Inflammatory macrophage (primary cell): ENCODE results near the gene VCPKMT.
A peak's percentile ranks its signal among the peaks of the same experiment; 100 is the strongest.

Experiments
- DNase-seq, 2 donors: peaks; one replicate each; pipeline ENCODE4 v3.0.0-alpha.2; 2020 to 2022
- total RNA-seq, 18 experiments: gene quantifications; one replicate each; lab custom pipeline; 2026; ENCODE audit warnings: mixed read lengths in 6 of 18, inconsistent platforms in 2 of 18; lab: John Stamatoyannopoulos, UW

The VCPKMT gene
- 6.2 to 12.3 (median 8.3) reads per million in 18 experiments for total RNA-seq

DNA sequence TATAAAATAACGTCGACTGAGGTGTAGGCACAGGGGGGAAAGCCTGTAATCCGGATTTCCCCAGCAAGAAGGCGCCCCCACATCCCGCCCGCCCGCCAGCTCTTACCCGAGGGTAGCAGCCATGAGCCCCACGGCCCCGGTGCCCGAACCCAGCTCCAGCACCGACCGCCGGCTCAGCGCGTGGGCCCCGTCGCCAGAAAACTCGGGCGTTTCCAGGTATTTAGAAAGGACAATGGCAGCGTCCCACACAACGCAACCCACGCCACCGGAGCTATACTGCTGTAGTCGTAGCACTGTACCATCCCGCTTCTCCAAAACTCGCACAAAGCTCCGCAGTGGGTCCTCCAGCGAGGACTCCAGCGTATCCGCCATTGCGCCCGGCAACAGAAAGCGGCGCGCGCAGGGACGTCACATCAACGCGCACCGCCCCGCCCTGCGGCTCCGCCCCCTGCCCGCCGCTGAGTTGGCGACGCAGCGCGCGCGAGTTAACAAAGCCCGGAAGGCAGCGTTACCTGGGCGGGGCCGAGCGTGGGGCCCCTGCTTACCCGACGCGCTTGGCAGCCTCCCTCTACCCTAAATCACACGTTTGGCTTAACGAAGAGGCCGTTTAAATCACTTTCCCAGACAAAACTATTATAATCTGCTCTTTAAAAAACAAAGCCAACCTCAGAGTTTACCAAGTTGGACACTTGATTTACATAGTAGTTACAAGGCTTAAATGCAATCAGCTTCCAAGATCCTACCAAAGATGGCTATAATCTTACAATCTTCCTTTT, at the start of gene VCPKMT:
Gene VCPKMT, minus strand, starts transcription at position 392 of the 776 bp plus-strand sequence. Its CDS starts 20 bp downstream, at position 372.
- DNase-seq: peak; percentile 93 to 95

GRCh38 chr14:50156111-50156510, 39.7 kb upstream of the VCPKMT start:
- no peak for DNase-seq

- DNase-seq: no peak
Measured at GRCh38 chr14:50148799-50149198, 32.4 kb upstream of the VCPKMT start.

DNA sequence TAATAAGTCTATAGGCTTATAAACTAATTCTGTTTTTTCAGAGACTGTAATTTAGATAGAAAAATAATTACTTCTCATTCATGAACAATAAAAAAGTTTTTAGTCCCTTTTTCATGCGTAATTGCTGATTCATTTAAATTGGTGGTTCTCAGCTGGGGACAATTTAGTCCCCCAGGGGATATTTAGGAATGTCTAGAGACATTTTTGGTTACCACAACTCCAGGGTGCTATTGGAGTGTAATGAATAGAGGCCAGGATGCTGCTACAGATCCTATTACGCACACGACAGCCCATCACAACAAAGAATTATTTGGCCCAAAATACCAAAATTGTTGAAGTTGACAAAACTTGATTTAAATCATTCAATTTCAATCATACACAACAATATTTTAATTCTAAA, 22.8 kb upstream of the VCPKMT start:
- DNase-seq: no peak

GRCh38 chr14:50127802-50128201, 11.4 kb upstream of the VCPKMT start:
- DNase-seq: no peak

- DNase-seq: no peak
Measured at GRCh38 chr14:50123062-50123461, 6.7 kb upstream of the VCPKMT start.

DNA sequence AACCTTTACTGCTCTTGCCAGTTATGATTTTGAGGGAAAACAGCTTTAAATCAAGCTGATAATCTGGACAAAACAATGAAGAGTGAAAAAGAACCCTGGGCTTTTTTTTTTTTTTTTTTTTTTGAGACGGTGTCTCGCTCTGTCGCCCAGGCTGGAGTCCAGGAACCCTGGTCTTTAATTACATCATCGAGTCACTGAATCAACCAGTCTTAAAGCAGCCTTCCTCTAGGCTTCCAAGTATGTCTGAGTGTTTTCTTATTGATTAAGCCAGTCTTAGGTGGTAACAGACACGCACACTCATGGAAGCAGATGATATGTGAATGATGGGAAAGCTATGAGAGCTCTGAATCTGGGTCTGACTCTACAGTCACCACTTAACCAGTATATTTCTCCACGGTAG, 5.9 kb upstream of the VCPKMT start:
- DNase-seq: no peak

DNA sequence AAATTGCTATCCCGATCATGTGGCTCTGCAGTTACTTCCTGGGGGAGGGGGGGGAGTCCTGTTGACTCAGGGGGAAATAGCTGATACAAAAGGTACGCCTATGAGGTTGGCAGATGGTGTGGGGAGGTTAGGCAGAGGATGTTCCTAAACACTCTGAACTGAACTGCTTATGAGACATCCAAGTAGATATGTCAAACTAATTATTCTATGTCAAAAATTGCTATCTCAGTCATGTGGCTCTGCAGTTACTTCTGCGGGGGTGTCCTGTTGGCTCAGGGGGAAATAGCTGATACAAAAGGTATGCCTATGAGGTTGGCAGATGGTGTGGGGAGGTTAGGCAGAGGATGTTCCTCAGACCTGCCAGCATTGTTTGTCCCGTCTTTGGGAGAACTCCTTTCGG, 5.1 kb upstream of the VCPKMT start:
- DNase-seq: no peak

DNA sequence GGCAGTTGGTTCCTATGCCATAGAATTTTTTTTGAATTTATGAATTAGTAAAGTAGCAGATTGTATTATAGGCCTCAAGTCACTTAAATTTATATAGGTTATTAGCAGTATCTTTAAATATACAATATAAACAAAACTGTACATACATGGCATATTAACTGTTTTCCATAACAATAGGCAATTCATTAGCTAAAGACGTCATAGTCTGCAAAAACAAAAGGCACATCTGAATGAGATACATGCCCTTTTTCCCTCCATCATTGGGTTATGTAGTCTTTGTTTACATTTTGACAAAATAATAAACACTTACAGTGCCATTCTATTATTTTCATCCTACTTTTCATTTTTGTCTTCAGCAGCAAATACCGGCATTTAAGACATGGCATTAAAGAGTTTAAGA, 1.1 kb upstream of the VCPKMT start:
- no peak for DNase-seq

DNA sequence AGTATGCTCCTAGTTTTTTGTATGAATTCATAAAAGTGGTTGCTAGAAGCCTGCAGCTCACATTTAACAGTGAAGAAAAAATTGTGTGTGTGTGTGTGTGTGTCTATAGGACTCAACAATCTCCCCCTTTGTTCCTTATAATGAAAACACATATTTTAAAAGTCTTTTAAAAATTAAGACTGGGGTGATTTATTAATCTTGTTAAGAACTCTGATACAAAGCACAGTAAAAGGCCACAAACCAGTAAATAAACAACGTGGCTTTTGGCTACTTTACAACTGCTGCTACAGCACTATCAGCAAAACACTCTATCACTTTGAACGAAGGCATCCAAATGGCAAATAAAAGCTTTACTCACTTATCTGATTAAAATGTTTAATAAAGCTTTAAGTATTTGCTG, 594 bp upstream of the VCPKMT start:
- no peak for DNase-seq

- no peak for DNase-seq
Measured at GRCh38 chr14:50113381-50114035, 2.9 kb downstream of the VCPKMT start.

- no peak for DNase-seq
Measured at GRCh38 chr14:50110323-50111037, 5.9 kb downstream of the VCPKMT start.

GRCh38 chr14:50109342-50109741, 7.0 kb downstream of the VCPKMT start:
- DNase-seq: no peak

- DNase-seq: no peak
Measured at GRCh38 chr14:50107850-50108249, 8.5 kb downstream of the VCPKMT start.

DNA sequence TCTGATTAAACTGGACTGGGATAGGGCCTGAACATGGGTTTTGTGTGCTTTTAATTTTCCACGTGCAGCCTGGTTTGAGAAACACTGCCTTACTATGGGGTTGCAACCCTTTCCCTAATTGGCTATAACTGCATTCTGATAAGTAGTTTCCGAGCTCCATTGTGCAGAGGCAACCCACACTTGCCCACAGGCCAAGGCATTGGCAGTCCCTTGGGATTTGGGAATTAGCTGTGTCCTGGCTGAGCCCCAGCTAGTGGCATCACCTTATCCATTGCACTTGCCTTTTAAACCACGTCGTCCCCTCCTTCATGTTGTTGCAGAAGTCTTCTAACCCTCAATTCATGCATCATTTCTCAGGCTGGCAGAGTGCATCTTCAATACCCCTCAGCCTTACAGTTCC, 10.2 kb downstream of the VCPKMT start:
- DNase-seq: no peak

GRCh38 chr14:50103558-50103957, 12.8 kb downstream of the VCPKMT start:
- no peak for DNase-seq

DNA sequence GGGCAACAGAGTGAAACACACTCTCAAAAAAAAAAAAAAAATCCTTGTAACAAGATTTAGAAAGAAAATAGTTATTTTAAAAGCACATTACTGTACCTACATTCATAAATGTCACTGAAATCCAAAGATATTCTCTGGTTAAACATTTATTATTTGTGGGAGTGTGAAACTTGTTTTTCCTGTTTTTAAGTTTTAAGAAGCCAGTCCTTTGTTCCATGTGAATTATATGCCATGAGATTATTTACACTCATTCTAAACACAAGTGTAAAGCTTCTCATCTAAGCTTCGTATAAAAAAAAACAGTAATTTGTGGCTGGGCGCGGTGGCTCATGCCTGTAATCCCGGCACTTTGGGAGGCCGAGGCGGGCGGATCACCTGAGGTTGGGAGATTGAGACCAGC, 15.0 kb downstream of the VCPKMT start:
- no peak for DNase-seq

GRCh38 chr14:50100805-50101204, 15.6 kb downstream of the VCPKMT start:
- no peak for DNase-seq

GRCh38 chr14:50099335-50099734, 17.0 kb downstream of the VCPKMT start:
- no peak for DNase-seq

DNA sequence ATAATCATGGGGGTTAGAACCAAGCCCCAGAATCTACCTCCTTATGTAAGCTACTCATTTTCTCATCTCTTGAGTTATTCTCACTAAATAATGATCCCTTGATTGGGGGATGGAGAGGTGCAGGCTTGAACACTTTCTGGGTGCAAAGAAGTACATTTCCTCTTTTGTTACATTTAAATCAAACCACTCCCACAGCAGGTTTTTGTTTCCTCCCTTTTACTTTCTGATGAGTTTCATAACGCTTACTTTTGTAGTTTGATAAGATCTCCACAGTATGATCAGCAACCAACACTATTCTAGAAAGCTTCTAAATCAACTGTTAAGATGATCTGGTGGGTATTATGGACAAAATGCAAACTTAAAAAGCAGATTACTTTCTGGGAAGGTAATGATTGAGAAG, 20.5 kb downstream of the VCPKMT start:
- peak in 1 of 2 donors; percentile 20 for DNase-seq

GRCh38 chr14:50094056-50094755, 22.2 kb downstream of the VCPKMT start:
- DNase-seq: no peak

DNA sequence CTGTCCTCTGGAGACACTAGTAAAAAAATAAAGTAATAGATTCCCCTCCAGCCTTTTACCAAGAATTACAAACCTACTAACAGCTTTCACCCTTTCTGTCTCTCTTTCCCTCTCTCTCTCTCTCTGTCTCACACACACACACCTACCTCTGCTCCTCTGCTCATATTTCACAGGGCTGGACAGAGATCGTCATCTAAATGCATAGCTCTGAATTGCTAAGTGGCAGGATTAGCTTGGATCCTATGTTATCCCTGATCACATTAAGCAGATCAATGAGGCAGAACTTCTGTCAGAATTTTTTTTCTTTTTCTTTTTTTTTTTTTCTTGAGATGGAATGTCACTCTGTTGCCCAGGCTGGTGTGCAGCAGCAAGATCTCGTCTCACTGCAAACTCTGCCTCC, 22.9 kb downstream of the VCPKMT start:
- DNase-seq: no peak

GRCh38 chr14:50092006-50092555, 24.3 kb downstream of the VCPKMT start:
- DNase-seq: no peak
